Type B pancreatic cell (in vitro differentiated cells): ENCODE measurements around the gene NUB1. TPM values are rescaled to one million over a fixed set of nuclear protein-coding genes. Genes with fewer than 3 reads are reported as not detected.

Experiments
- DNase-seq: peaks from one replicate; pipeline ENCODE4 v3.0.0; 2021; ENCODE audit warnings: mixed read lengths; ENCODE audit not compliant: unreplicated experiment; ENCODE audit errors: extremely low spot score
- H3K27ac Mint-ChIP-seq: 2 replicates; pipeline ENCODE4 v1.8.0; 2021; ENCODE audit warnings: mild to moderate bottlenecking, mixed read lengths
- H3K27me3 Mint-ChIP-seq: 2 replicates; pipeline ENCODE4 v1.8.0; 2021; ENCODE audit warnings: mixed read lengths
- H3K36me3 Mint-ChIP-seq: 2 replicates; pipeline ENCODE4 v1.8.0; 2021; ENCODE audit warnings: mixed read lengths
- H3K4me1 Mint-ChIP-seq: one replicate; pipeline ENCODE4 v1.8.0; 2021; ENCODE audit warnings: mixed read lengths; ENCODE audit not compliant: unreplicated experiment
- H3K4me3 Mint-ChIP-seq: 2 replicates; pipeline ENCODE4 v1.8.0; 2021; ENCODE audit warnings: mild to moderate bottlenecking, mixed read lengths
- H3K9me3 Mint-ChIP-seq: 2 replicates; pipeline ENCODE4 v1.8.0; 2021; ENCODE audit warnings: mixed read lengths
- CTCF ChIP-seq: fragments of 200-600 bp; sonication (generic); conservative IDR thresholded peaks from 2 replicates; pipeline ENCODE4 v1.5.0; 2021; ENCODE audit warnings: antibody characterized with exemption, mild to moderate bottlenecking
- total RNA-seq: library from RNA; stranded (reverse); gene quantifications from 2 replicates; pipeline ENCODE4 v1.2.1, GENCODE V29; 2021; ENCODE audit warnings: low replicate concordance

Gene NUB1
- total RNA-seq, 1 donor from 2014 or later: 54.3 TPM

- no peak for DNase-seq
- H3K4me1 Mint-ChIP-seq: peaks cover 5% of the 10 kb centered on the region
- H3K36me3 Mint-ChIP-seq: peaks cover 3% of the 10 kb centered on the region
- no peaks in the 10 kb centered on the region for H3K27me3 Mint-ChIP-seq
- no peak for TF ChIP-seq CTCF
- H3K27ac Mint-ChIP-seq: no peak overlapping the region
- no peaks in the 10 kb centered on the region for H3K9me3 Mint-ChIP-seq
- no peak overlapping the region for H3K4me3 Mint-ChIP-seq
Measured at GRCh38 chr7:151392426-151392825, 50.8 kb downstream of the NUB1 start.

GRCh38 chr7:151393031-151393977 lies 51.7 kb downstream of the NUB1 start:
- DNase-seq: no peak
- Mint-ChIP-seq H3K9me3 (no peaks in the 10 kb centered on the region), H3K27me3 (no peaks in the 10 kb centered on the region), H3K36me3 (peaks cover 9% of the 10 kb centered on the region), H3K4me3 (no peak overlapping the region), H3K4me1 (peaks cover 5% of the 10 kb centered on the region), H3K27ac (no peak overlapping the region)
- TF ChIP-seq CTCF: no peak

GRCh38 chr7:151394076-151395035 lies 52.7 kb downstream of the NUB1 start:
- H3K36me3 Mint-ChIP-seq: peaks cover 14% of the 10 kb centered on the region
- no peaks in the 10 kb centered on the region for H3K9me3 Mint-ChIP-seq
- no peak overlapping the region for H3K27ac Mint-ChIP-seq
- no peak overlapping the region for H3K4me3 Mint-ChIP-seq
- no peaks in the 10 kb centered on the region for H3K27me3 Mint-ChIP-seq
- DNase-seq: no peak
- no peak for TF ChIP-seq CTCF
- H3K4me1 Mint-ChIP-seq: peaks cover 5% of the 10 kb centered on the region

GRCh38 chr7:151395036-151395367 lies 53.4 kb downstream of the NUB1 start:
- H3K36me3 Mint-ChIP-seq: peaks cover 14% of the 10 kb centered on the region
- TF ChIP-seq CTCF: no peak
- H3K27ac Mint-ChIP-seq: no peak overlapping the region
- H3K4me1 Mint-ChIP-seq: peaks cover 5% of the 10 kb centered on the region
- no peaks in the 10 kb centered on the region for H3K27me3 Mint-ChIP-seq
- no peaks in the 10 kb centered on the region for H3K9me3 Mint-ChIP-seq
- no peak overlapping the region for H3K4me3 Mint-ChIP-seq
- DNase-seq: no peak

GRCh38 chr7:151396328-151396970 lies 54.8 kb downstream of the NUB1 start:
- Mint-ChIP-seq H3K9me3 (no peaks in the 10 kb centered on the region), H3K36me3 (peaks cover 14% of the 10 kb centered on the region), H3K27ac (no peak overlapping the region), H3K4me3 (no peak overlapping the region), H3K27me3 (no peaks in the 10 kb centered on the region), H3K4me1 (peaks cover 15% of the 10 kb centered on the region)
- DNase-seq: no peak
- TF ChIP-seq CTCF: no peak
